Fibroblast of skin of back (primary cell): ENCODE results near the gene TDRKH.
"Not testable (repeated sequence)": the region's sequence is repeated elsewhere in the genome, so short reads cannot be mapped to it uniquely, and the experiment has no call there.

ENCODE experiments used
- DNase-seq: peaks from one replicate; pipeline ENCODE4 v3.0.0-alpha.2; 2013

TDRKH gene

GRCh38 chr1:151762941-151763921 lies 27.1 kb downstream of the TDRKH start, which contains the start of gene MRPL9:
TSS of gene MRPL9 (minus strand) at chr1:151763496. CDS start at chr1:151763479, 17 bp downstream.
- DNase-seq, result peak; percentile 83

- DNase-seq, result no peak
Observed at GRCh38 chr1:151760597-151761385, 29.5 kb downstream of the TDRKH start.

DNA sequence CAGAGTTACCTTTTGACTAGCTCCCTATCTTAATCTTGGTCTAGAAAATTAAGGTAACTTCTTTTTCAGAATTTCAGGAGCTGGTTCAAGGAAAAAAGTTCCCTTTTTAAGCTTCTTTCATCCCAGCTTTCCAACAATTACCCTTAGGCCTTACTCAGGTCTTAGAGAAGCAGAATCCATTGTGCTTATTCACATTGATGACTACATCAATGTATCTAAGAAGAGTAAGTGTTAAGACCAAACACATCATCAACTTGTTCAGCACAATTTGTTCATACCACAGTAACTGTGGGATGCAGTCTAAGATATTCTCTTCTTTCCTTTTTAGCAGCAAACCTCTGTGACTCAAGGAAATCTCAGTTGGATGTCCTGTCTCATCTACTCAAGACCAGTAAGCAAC lies 31.1 kb downstream of the TDRKH start:
- no peak for DNase-seq

DNA sequence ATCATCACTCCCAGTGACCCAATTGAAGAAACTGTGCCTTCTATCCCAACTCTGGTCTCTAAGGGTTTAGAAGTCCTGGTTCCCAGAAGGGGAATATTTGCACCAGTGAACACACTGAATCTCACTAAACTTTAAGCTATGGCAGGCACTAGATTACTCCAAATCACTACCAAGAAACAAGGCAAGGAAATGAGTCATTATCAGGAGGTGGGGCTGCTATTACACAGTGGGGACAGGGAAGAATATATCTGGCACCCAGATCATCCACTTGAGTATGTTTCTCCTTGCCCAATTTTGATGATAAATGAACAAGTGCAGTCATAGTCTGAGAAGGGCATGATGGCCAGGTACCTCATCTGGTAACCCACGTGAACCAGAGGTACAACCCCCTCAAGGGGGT lies 34.0 kb downstream of the TDRKH start:
- DNase-seq, result peak; percentile 19

DNA sequence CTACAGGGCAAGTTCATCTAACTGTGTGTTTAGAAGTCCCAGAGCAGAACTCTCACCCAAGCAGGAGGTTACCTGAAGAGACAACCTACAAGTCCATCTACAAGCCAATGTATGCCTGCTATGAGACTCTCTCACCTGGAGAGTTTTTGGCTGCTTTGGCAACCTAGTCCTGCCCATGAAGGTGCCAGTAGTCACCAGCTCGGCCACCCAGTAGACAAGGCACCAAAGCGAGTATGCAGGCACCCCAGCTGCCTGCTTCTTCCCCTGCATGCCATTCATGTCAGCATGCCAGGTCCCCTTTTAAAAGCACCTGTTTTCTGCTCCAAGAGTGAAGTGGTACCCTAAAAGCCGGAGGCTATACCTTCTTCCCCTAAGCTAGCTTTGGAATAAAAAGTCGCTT lies 48.8 kb downstream of the TDRKH start:
- no peak for DNase-seq

DNA sequence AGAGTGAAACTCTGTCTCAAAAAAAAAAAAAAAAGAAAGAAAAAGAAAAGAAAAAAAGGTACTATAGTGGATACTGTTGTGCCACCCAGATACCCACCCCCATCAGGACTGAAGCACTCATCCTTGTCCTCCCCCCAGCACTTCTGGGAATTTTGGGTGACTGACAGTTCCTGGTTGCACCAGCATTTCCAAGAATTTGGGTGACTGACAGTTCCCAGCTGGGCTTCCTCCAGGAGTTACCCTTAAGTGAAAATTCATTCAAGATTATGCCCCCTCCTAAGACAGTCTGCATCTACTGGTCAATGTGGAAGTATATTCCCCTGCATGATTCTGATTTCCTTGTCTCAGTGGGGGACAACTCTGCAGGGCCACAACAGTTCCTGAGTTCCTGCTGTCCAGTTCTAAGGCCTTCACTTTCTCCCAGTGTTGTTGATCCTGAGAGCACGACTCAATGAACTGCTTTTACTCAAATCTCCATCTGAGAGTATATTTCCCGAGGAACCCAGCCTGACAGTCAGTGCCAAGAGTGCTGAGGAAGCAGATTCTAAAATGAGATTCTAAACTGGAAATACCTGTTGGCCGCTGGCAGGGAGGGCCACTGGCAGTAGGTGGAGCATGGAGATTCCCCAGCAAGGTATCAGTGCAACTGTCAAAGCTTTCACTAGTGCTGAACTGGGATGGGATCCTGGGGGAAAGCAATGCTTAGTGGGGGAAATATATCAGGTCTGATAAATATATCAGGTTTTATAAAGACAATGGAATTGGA lies 50.5 kb downstream of the TDRKH start:
- no peak for DNase-seq

DNA sequence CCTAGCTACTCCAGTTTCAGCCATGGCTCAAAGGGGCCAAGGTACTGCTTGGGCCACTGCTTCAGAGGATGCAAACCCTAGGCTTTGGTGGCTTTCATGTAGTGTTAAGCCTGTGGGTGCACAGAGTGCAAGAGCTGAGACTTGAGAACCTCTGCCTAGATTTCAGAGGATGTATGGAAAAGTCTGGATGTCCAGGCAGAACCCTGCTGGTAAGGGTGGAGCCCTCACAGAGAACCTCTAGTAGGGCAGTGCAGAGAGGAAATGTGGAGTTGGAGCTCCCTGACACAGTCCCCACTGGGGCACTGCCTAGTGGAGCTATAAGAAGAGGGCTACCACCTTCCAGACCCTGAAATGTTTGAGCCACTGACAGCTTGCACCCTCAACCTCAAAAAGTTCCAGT lies 52.8 kb downstream of the TDRKH start:
- DNase-seq, result no peak

- no peak for DNase-seq
Observed at GRCh38 chr1:151737026-151737425, 53.3 kb downstream of the TDRKH start.

DNA sequence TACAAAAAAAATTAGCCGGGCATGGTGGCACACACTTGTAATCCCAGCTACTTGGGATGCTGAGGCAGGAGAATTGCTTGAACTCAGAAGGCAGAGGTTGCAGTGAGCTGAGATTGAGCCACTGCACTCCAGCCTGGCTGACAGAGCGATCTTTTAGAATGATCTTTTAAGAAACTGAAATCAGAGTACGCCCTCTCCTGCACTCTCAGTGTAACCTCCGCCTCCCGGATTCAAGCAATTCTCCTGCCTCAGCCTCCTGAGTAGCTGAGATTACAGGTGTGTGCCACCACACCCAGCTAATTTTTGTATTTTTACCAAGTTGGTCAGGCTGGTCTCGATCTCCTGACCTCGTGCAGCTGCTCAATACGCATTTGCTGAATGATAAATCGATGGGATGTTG lies 56.3 kb downstream of the TDRKH start:
- DNase-seq, result not testable (repeated sequence)

DNA sequence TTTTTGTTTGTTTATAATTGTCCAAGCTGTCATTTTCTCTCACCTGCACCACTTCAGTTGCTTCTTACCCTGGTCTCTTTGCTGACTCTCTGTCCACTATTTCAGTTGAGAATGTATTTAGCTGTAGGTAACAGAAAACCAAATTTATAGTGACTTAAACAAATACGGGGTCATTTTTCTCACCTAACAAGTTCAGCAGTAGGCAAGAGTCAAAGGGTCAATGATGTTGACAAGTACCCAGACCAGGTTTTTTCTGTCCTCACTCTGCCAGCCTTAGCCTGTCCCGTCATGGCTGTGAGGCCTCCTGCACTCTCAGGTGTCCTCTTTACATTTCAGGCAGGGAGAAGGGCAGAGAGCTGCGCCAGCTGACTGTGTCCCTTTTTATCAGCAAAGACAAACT lies 57.2 kb downstream of the TDRKH start:
- no peak for DNase-seq

- DNase-seq, result no peak
Observed at GRCh38 chr1:151729966-151730291, 60.4 kb downstream of the TDRKH start.

DNA sequence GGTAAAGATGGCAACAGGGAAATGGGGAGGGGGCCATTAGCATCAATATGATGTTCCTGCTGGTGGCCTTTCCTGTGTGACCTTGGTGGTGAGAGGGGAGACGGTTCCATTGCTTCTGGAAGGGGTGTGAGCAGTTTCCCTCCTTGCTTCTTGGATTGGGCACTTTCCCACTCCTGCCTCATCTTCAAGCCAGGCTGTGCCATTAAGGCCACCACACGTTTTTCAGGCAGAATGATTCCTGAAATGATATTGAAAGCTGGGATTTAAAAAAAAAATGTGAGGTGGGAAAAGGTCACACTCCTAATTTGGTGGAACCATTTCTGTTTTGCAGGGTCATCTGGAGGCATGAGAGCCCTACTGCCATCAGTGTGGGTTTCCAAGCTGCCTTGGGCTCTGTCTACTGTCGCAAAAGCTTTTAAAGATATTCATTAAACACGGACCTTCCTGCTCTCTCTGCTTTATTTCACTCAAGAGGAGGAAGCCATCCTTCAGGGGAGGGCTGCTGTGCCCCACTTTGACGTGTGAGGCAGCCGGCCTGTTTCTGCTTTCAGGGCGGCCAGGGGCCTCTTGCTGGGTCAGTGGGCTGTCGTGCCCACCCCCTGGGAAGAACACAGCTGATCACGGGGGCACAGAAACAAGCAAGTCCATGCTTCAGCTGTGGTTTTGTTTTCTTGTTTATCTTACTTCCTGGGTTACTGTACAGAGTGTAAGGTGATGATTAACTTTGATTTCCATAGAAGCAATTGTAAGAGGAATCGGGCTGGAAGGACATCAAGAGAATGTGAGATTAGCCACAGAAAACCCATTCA lies 60.9 kb downstream of the TDRKH start:
- no peak for DNase-seq

- DNase-seq, result peak; percentile 65
Observed at GRCh38 chr1:151728151-151729054, 61.9 kb downstream of the TDRKH start.

DNA sequence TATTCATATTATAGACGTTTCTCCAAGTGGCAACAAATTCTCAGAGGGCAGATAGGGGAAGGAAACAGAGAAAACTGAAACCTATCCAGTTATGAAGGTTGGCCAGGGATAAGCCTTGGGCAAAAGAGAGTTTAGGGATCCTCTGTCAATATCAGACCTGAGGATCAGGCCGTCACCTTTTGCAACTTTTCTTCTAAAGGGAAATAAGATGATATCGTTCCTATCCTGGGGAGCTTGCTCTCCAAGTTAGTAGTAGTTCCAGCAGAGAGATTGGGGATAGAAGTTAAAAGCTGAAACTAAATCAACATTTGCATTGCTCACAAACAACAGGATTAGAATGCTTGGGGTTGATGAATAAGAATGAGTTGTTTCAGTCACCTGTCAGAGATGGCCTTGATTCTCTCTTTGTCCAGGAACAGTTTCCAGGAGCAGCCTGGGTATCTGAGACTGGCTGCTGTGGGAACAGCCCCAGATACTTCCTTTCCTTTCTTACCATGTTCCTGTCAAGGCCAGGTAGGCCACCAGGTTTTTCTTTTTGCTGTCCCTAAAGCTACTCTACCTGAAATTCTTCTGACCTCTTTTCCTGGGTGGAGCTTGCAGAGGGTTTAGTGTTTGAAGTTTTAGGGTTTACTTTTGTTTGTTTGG lies 66.5 kb downstream of the TDRKH start:
- no peak for DNase-seq
